GM12891 (cell line): ENCODE measurements around the gene NUP93.

Experiments
- DNase-seq: peaks from one replicate; pipeline ENCODE4 v3.0.0; 2011; ENCODE audit warnings: low spot score; ENCODE audit not compliant: insufficient read length
- FAIRE-seq: peaks from 2 replicates; lab custom pipeline; 2011; peaks lifted over from hg19 to GRCh38; lab: Jason Lieb, UNC
- PAX5 ChIP-seq: IDR thresholded peaks from 2 replicates; pipeline ENCODE4 v1.6.1; 2011; ENCODE audit warnings: low read length, moderate library complexity, mild to moderate bottlenecking; ENCODE audit not compliant: insufficient read depth, severe bottlenecking
- POLR2A ChIP-seq: IDR thresholded peaks from 2 replicates; pipeline ENCODE4 v1.6.1; 2011; ENCODE audit warnings: low read depth, low read length, control low read depth
- POLR2AphosphoS5 ChIP-seq: IDR thresholded peaks from 2 replicates; pipeline ENCODE4 v1.6.1; 2011; ENCODE audit warnings: low read depth, low read length, control low read depth
- POU2F2 ChIP-seq: IDR thresholded peaks from 2 replicates; pipeline ENCODE4 v1.6.1; 2011; ENCODE audit warnings: low read depth, mild to moderate bottlenecking, control low read depth, low read length, moderate library complexity
- SPI1 ChIP-seq: IDR thresholded peaks from 2 replicates; pipeline ENCODE4 v1.6.1; 2011; ENCODE audit warnings: low read depth, low read length, control low read depth
- TAF1 ChIP-seq: IDR thresholded peaks from 2 replicates; pipeline ENCODE4 v1.6.1; 2011; ENCODE audit warnings: low read depth, low read length, control low read depth

NUP93 gene

DNA sequence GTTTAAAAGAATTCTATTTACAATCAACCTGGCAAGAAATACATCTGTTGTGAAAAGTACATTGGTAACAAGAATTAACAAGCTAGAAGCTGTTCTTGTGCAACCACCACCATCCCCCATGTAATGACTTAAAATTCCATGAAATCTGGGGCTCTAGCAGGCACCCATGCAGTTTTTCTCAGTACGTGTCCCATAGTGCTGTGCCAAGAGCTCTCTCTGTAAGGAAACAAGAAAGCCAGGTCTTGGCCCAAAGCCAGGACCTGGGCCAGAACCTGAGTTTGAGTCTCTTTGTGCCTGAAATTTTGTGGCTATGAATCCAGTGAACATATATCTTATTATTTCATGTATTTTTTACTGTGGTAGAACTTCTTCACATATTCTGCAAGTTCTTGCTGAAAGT lies 46.6 kb downstream of the NUP93 start:
- TF ChIP-seq SPI1 (no peak), TAF1 (no peak), POLR2AphosphoS5 (no peak), POLR2A (no peak), POU2F2 (no peak), PAX5 (no peak)
- FAIRE-seq (no peak), DNase-seq (no peak)

- FAIRE-seq (no peak), DNase-seq (no peak)
- TF ChIP-seq POLR2A: no peak
- no peak for TF ChIP-seq PAX5
- no peak for TF ChIP-seq TAF1
- TF ChIP-seq SPI1: no peak
- no peak for TF ChIP-seq POU2F2
- no peak for TF ChIP-seq POLR2AphosphoS5
Observed at GRCh38 chr16:56777001-56777400, 47.1 kb downstream of the NUP93 start.

DNA sequence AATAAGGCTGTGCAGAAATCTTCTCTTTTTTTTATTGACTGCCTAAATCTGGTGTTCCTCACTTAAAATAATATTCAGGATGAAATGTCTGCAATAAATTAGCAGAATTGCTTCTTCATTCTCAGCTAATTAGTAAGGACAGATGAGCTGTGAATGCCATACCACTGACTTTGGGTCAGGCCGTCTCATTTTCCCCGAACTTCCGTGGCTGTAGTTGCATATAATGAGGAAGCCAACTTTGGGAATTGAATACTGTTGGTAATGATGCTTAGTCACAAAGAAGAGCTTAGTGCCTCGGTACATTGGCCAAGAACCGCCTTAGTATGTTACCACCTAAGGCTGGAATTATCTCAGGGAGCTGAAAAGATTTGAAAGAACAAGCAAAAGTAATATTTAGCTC lies 47.6 kb downstream of the NUP93 start:
- FAIRE-seq (no peak), DNase-seq (no peak)
- TF ChIP-seq PAX5 (no peak), TAF1 (no peak), POU2F2 (no peak)

DNA sequence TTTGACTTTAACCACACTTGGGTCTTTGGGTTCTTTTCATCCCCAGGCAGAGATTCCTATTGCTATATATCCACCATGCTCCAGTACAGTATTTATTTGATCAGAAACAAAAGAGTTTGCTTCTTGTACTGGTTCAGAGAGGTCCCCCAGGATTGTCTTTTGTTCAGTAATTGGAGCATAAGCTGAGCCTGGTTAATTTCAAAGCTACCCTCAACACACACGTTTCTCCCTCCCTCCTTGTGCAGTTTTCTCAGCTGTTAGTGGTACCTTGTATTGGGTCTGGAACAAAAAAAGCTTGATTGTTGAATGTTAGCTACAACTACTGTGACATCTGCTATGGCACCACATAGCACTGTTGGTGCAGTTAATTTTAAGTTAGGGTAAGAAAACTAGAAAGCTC lies 50.0 kb downstream of the NUP93 start:
- DNase-seq: no peak
- FAIRE-seq: no peak
- TF ChIP-seq TAF1 (no peak), POU2F2 (no peak), POLR2AphosphoS5 (no peak)

DNA sequence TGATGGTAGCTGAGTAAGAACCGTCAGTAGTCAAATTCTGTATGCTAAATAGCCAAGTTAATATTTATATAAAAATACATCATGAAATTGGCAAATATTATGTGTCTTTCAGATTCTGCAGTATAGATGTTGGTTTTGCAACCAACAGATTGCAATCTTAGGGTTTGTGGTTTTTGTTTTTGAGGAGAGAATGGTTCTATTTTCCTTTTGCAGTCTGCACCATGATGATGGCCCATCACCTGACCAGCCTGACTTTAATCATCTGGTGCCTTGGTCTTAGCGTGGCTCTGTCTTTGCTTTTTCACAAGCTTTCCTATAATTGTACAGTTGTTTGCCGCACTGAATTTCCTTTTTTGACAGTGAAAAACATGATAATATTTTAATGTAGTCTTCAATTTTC lies 50.7 kb downstream of the NUP93 start:
- TF ChIP-seq POLR2A (no peak), TAF1 (no peak), SPI1 (no peak), PAX5 (no peak), POLR2AphosphoS5 (no peak), POU2F2 (no peak)
- FAIRE-seq: no peak
- no peak for DNase-seq

GRCh38 chr16:56781528-56781961 lies 51.6 kb downstream of the NUP93 start:
- DNase-seq: no peak
- no peak for TF ChIP-seq SPI1
- TF ChIP-seq POLR2A: no peak
- no peak for TF ChIP-seq POU2F2
- no peak for TF ChIP-seq PAX5
- TF ChIP-seq TAF1: no peak
- no peak for TF ChIP-seq POLR2AphosphoS5
- peak; percentile 81 for FAIRE-seq

DNA sequence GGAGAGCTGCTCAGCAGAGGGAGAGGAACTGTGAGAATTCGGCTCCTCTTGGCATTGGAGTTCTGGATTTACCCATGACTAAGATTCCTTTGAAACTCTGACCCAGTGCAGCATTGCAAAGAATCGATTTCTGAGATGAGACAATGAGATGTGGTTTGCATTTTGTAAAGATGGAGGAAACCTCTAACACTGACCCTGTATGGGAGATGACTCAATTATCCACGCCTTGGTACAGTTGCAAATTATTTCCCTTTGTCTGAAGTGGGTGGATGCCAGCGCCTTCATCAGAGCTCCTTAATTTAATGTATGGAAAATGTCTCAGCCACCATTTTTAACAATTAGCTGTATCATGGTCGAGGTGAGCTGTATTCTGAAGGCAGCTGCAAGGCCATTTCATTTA lies 53.4 kb downstream of the NUP93 start:
- DNase-seq (no peak), FAIRE-seq (no peak)
- TF ChIP-seq POLR2A: no peak
- no peak for TF ChIP-seq POLR2AphosphoS5
- no peak for TF ChIP-seq POU2F2
- TF ChIP-seq TAF1: no peak
- TF ChIP-seq SPI1: no peak
- no peak for TF ChIP-seq PAX5

DNA sequence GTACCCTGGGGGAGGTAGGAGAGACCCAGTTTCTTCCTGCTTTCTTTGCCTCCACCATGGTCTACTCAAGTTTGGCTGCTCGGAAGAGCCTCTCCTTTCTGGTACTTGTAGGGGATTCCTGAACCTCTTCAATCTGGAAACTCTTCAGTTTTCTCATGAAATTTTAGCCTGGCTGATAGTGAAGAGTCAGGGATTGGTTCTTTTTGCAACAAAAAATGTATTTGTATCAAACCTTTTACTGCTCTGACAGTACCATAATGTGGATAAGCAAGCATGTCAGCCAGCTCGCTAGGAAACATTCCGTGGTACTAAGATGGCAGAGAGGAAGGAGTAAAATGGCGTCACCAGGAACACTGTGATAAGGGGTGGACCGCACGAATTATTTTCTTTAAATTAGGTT lies 55.4 kb downstream of the NUP93 start:
- TF ChIP-seq PAX5 (no peak), SPI1 (no peak), POLR2AphosphoS5 (no peak), TAF1 (no peak), POU2F2 (no peak), POLR2A (no peak)
- FAIRE-seq (no peak), DNase-seq (no peak)

DNA sequence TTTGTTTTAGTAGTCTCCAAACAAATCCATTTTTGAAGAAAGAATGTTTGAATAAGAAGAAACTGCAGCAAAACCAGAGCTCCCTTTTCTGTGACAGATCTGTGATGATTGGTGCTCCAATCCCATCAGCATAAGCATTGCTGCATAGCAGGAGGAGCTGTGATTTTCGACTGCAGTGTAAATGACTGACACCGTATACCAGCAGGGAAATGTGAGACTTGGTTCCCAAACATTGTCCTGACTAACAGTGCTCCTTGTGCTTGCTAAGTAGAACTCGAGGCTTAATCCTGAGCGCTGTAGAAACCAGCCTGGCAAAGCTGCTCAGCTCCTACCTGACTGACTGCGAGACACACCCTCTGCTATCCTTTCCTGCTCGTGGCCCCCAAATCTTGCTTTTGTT lies 57.2 kb downstream of the NUP93 start:
- FAIRE-seq (no peak), DNase-seq (no peak)
- TF ChIP-seq TAF1 (no peak), PAX5 (no peak), POU2F2 (no peak), POLR2A (no peak), SPI1 (no peak), POLR2AphosphoS5 (no peak)

GRCh38 chr16:56788435-56788834 lies 58.5 kb downstream of the NUP93 start:
- FAIRE-seq (no peak), DNase-seq (no peak)

More at GRCh38 chr16:56788435-56788834, 58.5 kb downstream of the NUP93 start:
- no peak for TF ChIP-seq TAF1
- no peak for TF ChIP-seq POLR2A
- TF ChIP-seq PAX5: no peak
- no peak for TF ChIP-seq POLR2AphosphoS5
- TF ChIP-seq SPI1: no peak
- TF ChIP-seq POU2F2: no peak
